Measurements from ENCODE around the gene OMA1. TPM values are rescaled to one million over a fixed set of nuclear protein-coding genes. Genes with fewer than 3 reads are reported as not detected.

The OMA1 gene
- total RNA-seq, 1 donor from 2014 or later: 16.3 TPM

GRCh38 chr1:58465825-58466629, 80.5 kb downstream of the OMA1 start:
- ATAC-seq: no peak
- DNase-seq (ENCODE audit: low spot score): no peak

GRCh38 chr1:58465176-58465575, 81.3 kb downstream of the OMA1 start:
- ATAC-seq (no peak), DNase-seq (ENCODE audit: low spot score) (no peak)

GRCh38 chr1:58460469-58460868, 86.1 kb downstream of the OMA1 start:
- no peak for DNase-seq (ENCODE audit: low spot score)
- ATAC-seq: no peak

- DNase-seq (ENCODE audit: low spot score) (no peak), ATAC-seq (no peak)
Measured at GRCh38 chr1:58459911-58460310, 86.6 kb downstream of the OMA1 start.

GRCh38 chr1:58457023-58457635, 89.4 kb downstream of the OMA1 start:
- peak; percentile 91 for ATAC-seq
- peak; percentile 85 for DNase-seq (ENCODE audit: low spot score)

- DNase-seq (ENCODE audit: low spot score) (no peak), ATAC-seq (peak; percentile 5)
Measured at GRCh38 chr1:58456470-58456869, 90.1 kb downstream of the OMA1 start.

GRCh38 chr1:58454807-58455206, 91.7 kb downstream of the OMA1 start:
- DNase-seq (ENCODE audit: low spot score): no peak

GRCh38 chr1:58454385-58454784, 92.1 kb downstream of the OMA1 start:
- DNase-seq (ENCODE audit: low spot score): no peak
- no peak for ATAC-seq

More at GRCh38 chr1:58454807-58455206, 91.7 kb downstream of the OMA1 start:
- ATAC-seq: no peak

- peak; percentile 80 for ATAC-seq
- peak; percentile 86 for DNase-seq (ENCODE audit: low spot score)
Measured at GRCh38 chr1:58451560-58452191, 94.8 kb downstream of the OMA1 start.

- no peak for ATAC-seq
- no peak for DNase-seq (ENCODE audit: low spot score)
Measured at GRCh38 chr1:58447886-58448285, 98.6 kb downstream of the OMA1 start.

GRCh38 chr1:58447042-58447441, 99.5 kb downstream of the OMA1 start:
- ATAC-seq (peak; percentile 62), DNase-seq (ENCODE audit: low spot score) (peak; percentile 50)

GRCh38 chr1:58446368-58446767, 100.2 kb downstream of the OMA1 start:
- DNase-seq (ENCODE audit: low spot score) (peak; percentile 78), ATAC-seq (peak; percentile 87)

GRCh38 chr1:58443986-58444868, 102.3 kb downstream of the OMA1 start:
- no peak for DNase-seq (ENCODE audit: low spot score)

GRCh38 chr1:58442114-58442513, 104.4 kb downstream of the OMA1 start:
- no peak for DNase-seq (ENCODE audit: low spot score)
- ATAC-seq: no peak

More at GRCh38 chr1:58443986-58444868, 102.3 kb downstream of the OMA1 start:
- no peak for ATAC-seq

GRCh38 chr1:58441699-58442098, 104.8 kb downstream of the OMA1 start:
- no peak for ATAC-seq
- no peak for DNase-seq (ENCODE audit: low spot score)

GRCh38 chr1:58440696-58441095, 105.8 kb downstream of the OMA1 start:
- ATAC-seq (no peak), DNase-seq (ENCODE audit: low spot score) (no peak)

- ATAC-seq: peak; percentile 12
- DNase-seq (ENCODE audit: low spot score): no peak
Measured at GRCh38 chr1:58439946-58440345, 106.6 kb downstream of the OMA1 start.

- DNase-seq (ENCODE audit: low spot score) (peak; percentile 78), ATAC-seq (peak; percentile 90)
Measured at GRCh38 chr1:58438468-58438867, 108.1 kb downstream of the OMA1 start.

GRCh38 chr1:58437623-58438022, 108.9 kb downstream of the OMA1 start:
- ATAC-seq (no peak), DNase-seq (ENCODE audit: low spot score) (no peak)

GRCh38 chr1:58436615-58437297, 109.8 kb downstream of the OMA1 start:
- ATAC-seq: no peak

More at GRCh38 chr1:58436615-58437297, 109.8 kb downstream of the OMA1 start:
- no peak for DNase-seq (ENCODE audit: low spot score)
